Measurements from ENCODE around the gene PDZD7.

Gene PDZD7

DNA sequence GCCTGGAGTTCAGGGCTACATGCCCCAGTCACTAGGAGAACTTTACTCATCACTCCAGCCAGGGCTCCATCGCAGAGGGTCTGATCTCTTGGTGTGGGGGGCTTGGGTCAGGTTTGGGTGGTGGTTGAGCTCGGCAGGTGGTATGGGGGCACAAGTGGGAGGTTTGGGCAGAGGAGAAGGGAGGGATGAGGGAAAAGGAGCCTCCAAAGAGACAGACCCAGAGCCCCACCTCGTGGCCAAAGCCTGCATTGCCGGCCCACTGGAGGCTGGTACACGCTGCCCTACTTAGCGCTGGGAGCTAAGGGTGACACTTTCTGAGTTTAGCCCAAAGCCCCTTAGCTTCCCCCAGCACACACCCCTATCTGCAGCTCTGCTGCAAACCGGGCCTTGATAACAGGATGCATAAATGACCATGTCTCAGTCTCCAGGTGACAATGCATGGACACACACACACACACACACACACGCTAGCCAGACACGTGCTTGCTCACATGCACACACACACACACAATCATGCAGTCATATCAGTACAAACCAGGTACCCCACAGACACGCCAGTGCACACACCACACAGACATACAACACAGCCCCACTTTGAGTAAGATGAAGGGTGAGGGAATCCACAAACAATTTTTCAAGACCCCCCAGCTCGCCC, 16.6 kb downstream of the PDZD7 start (continued):
- TF ChIP-seq, protein P1, sequence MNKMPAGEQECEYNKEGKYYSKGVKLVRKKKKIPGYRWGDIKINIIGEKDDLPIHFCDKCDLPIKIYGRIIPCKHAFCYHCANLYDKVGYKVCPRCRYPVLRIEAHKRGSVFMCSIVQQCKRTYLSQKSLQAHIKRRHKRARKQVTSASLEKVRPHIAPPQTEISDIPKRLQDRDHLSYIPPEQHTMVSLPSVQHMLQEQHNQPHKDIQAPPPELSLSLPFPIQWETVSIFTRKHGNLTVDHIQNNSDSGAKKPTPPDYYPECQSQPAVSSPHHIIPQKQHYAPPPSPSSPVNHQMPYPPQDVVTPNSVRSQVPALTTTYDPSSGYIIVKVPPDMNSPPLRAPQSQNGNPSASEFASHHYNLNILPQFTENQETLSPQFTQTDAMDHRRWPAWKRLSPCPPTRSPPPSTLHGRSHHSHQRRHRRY (tag by site-specific recombination; IDR thresholded peaks at IDR 0.05) = no peak
- TF ChIP-seq ZNF16 (tag by site-specific recombination; IDR thresholded peaks at IDR 0.05; ENCODE audit: low read depth) = no peak
- TF ChIP-seq GFI1B (tag by site-specific recombination; IDR thresholded peaks at IDR 0.05) = no peak
- TF ChIP-seq ZNF785 (tag by site-specific recombination; IDR thresholded peaks at IDR 0.05) = no peak
- 0 out of 2 replicates have a peak, but pooled peaks have one; percentile 26 for TF ChIP-seq ZNF398 (tag by site-specific recombination; IDR thresholded peaks at IDR 0.05)
- TF ChIP-seq SP7 (tag by site-specific recombination; IDR thresholded peaks at IDR 0.05) = 0 out of 2 replicates have a peak, but pooled peaks have one; percentile 27
- peak; percentile 67; the same call in 1 of the 2 replicates for TF ChIP-seq SCRT1 (tag by site-specific recombination; IDR thresholded peaks at IDR 0.05; ENCODE audit: borderline replicate concordance)
- no peak for TF ChIP-seq ZNF394 (tag by site-specific recombination; IDR thresholded peaks at IDR 0.05; ENCODE audit: borderline replicate concordance)
- no peak for TF ChIP-seq ZNF335 (tag by site-specific recombination; conservative IDR thresholded peaks at IDR 0.05)
- TF ChIP-seq ZNF529 (tag by site-specific recombination; IDR thresholded peaks at IDR 0.05; ENCODE audit: insufficient replicate concordance) = no peak
- TF ChIP-seq, protein P2, sequence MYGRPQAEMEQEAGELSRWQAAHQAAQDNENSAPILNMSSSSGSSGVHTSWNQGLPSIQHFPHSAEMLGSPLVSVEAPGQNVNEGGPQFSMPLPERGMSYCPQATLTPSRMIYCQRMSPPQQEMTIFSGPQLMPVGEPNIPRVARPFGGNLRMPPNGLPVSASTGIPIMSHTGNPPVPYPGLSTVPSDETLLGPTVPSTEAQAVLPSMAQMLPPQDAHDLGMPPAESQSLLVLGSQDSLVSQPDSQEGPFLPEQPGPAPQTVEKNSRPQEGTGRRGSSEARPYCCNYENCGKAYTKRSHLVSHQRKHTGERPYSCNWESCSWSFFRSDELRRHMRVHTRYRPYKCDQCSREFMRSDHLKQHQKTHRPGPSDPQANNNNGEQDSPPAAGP (tag by site-specific recombination; IDR thresholded peaks at IDR 0.05) = peak; percentile 51; the same call in 1 of the 2 replicates
- TF ChIP-seq ZBTB20 (tag by site-specific recombination; IDR thresholded peaks at IDR 0.05) = peak; percentile 42; the same call in 1 of the 2 replicates
- TF ChIP-seq, protein P3, sequence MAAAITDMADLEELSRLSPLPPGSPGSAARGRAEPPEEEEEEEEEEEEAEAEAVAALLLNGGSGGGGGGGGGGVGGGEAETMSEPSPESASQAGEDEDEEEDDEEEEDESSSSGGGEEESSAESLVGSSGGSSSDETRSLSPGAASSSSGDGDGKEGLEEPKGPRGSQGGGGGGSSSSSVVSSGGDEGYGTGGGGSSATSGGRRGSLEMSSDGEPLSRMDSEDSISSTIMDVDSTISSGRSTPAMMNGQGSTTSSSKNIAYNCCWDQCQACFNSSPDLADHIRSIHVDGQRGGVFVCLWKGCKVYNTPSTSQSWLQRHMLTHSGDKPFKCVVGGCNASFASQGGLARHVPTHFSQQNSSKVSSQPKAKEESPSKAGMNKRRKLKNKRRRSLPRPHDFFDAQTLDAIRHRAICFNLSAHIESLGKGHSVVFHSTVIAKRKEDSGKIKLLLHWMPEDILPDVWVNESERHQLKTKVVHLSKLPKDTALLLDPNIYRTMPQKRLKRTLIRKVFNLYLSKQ (tag by site-specific recombination; IDR thresholded peaks at IDR 0.05; ENCODE audit: borderline replicate concordance) = no peak
- no peak for TF ChIP-seq GLI4 (tag by site-specific recombination; IDR thresholded peaks at IDR 0.05)
- TF ChIP-seq ZFHX2 (tag by site-specific recombination; conservative IDR thresholded peaks at IDR 0.05) = peak; percentile 59
- no peak for TF ChIP-seq ZNF121 (tag by site-specific recombination; IDR thresholded peaks at IDR 0.05)
- no peak for TF ChIP-seq ZNF302 (tag by site-specific recombination; IDR thresholded peaks at IDR 0.05; ENCODE audit: low read depth)
- no peak for TF ChIP-seq ZBTB21 (tag by site-specific recombination; IDR thresholded peaks at IDR 0.05)
- TF ChIP-seq ZNF654 (tag by site-specific recombination; IDR thresholded peaks at IDR 0.05; ENCODE audit: low read depth) = peak; percentile 95
- peak; percentile 49 for TF ChIP-seq ZIC2 (tag by site-specific recombination; IDR thresholded peaks at IDR 0.05)
- no peak for TF ChIP-seq ZNF221 (tag by site-specific recombination; IDR thresholded peaks at IDR 0.05; ENCODE audit: borderline replicate concordance)
- no peak for TF ChIP-seq ZNF423 (tag by site-specific recombination; IDR thresholded peaks at IDR 0.05)
- TF ChIP-seq, protein P4, sequence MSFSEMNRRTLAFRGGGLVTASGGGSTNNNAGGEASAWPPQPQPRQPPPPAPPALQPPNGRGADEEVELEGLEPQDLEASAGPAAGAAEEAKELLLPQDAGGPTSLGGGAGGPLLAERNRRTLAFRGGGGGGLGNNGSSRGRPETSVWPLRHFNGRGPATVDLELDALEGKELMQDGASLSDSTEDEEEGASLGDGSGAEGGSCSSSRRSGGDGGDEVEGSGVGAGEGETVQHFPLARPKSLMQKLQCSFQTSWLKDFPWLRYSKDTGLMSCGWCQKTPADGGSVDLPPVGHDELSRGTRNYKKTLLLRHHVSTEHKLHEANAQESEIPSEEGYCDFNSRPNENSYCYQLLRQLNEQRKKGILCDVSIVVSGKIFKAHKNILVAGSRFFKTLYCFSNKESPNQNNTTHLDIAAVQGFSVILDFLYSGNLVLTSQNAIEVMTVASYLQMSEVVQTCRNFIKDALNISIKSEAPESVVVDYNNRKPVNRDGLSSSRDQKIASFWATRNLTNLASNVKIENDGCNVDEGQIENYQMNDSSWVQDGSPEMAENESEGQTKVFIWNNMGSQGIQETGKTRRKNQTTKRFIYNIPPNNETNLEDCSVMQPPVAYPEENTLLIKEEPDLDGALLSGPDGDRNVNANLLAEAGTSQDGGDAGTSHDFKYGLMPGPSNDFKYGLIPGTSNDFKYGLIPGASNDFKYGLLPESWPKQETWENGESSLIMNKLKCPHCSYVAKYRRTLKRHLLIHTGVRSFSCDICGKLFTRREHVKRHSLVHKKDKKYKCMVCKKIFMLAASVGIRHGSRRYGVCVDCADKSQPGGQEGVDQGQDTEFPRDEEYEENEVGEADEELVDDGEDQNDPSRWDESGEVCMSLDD (tag by site-specific recombination; IDR thresholded peaks at IDR 0.05) = peak; percentile 50; the same call in 1 of the 2 replicates
- TF ChIP-seq ZNF211 (tag by site-specific recombination; IDR thresholded peaks at IDR 0.05; ENCODE audit: low read depth) = no peak
- TF ChIP-seq GLIS2 (tag by site-specific recombination; IDR thresholded peaks at IDR 0.05) = peak; percentile 89
- peak; percentile 93 for TF ChIP-seq ZNF366 (tag by site-specific recombination; conservative IDR thresholded peaks at IDR 0.05)
- TF ChIP-seq, protein P5, sequence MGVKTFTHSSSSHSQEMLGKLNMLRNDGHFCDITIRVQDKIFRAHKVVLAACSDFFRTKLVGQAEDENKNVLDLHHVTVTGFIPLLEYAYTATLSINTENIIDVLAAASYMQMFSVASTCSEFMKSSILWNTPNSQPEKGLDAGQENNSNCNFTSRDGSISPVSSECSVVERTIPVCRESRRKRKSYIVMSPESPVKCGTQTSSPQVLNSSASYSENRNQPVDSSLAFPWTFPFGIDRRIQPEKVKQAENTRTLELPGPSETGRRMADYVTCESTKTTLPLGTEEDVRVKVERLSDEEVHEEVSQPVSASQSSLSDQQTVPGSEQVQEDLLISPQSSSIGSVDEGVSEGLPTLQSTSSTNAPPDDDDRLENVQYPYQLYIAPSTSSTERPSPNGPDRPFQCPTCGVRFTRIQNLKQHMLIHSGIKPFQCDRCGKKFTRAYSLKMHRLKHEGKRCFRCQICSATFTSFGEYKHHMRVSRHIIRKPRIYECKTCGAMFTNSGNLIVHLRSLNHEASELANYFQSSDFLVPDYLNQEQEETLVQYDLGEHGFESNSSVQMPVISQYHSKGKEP (tag by site-specific recombination; IDR thresholded peaks at IDR 0.05) = no peak
- TF ChIP-seq EGR2 (tag by site-specific recombination; IDR thresholded peaks at IDR 0.05; ENCODE audit: low read depth) = peak; percentile 70; the same call in 1 of the 2 replicates
